K562 (cell line): ENCODE data around the gene C1QTNF12. TPM values are rescaled to one million over a fixed set of nuclear protein-coding genes. Genes with fewer than 3 reads are reported as not detected.

ENCODE experiments used
- ATAC-seq: fragments of 200-7000 bp; cut with Tn5 transposase; 3 replicates; pipeline ENCODE4 v1.9.1; 2020; ENCODE audit warnings: moderate library complexity
- BruUV-seq: library from RNA; stranded (reverse); fragments of 400-500 nt; replicated peaks from 2 replicates; lab custom pipeline; 2021; lab: Mats Ljungman, UMichigan
- CTCF ChIA-PET: fragments of 300-600 bp; formaldehyde crosslinking; extraction: SDS; loops from one replicate; lab custom pipeline; 2021; ENCODE audit warnings: low intra/inter-chr PET ratio; lab: Yijun Ruan, JAX
- POLR2A ChIA-PET: fragments of 300-600, 350-650 bp; sonication (Branson Sonifier 250); formaldehyde crosslinking; extraction: SDS; loops from one replicate; lab custom pipeline; 2021; ENCODE audit warnings: antibody characterized with exemption, inconsistent platforms; lab: Yijun Ruan, JAX
- DNase-seq, 4 experiments: peaks; one replicate each; pipeline versions ENCODE4 v3.0.0 to v3.0.0-alpha.2; 2011 to 2018; ENCODE audit warnings: low spot score in 3 of 4, mixed read lengths in 3 of 4; ENCODE audit errors: extremely low read depth in 1 of 4
- FAIRE-seq: peaks from 2 replicates; lab custom pipeline; 2011; peaks lifted over from hg19 to GRCh38; lab: Jason Lieb, UNC
- H2AFZ ChIP-seq: 2 replicates; pipeline ENCODE4 v1.6.0; 2011; ENCODE audit warnings: low read depth, low read length, control low read depth, inconsistent platforms
- H3K27ac ChIP-seq: fragments of 200-600 bp; 3 replicates; pipeline ENCODE4 v1.8.0; 2011; ENCODE audit warnings: low read depth, mild to moderate bottlenecking, control low read depth, inconsistent platforms, low read length, moderate library complexity, mixed read lengths; ENCODE audit errors: extremely low read depth
- H3K27me3 ChIP-seq, 2 experiments: fragments of 300-600 bp in 1 of 2; 2 replicates in 1 of 2; 3 replicates in 1 of 2; pipeline versions ENCODE4 v1.6.0 to v1.8.0; 2011; ENCODE audit warnings: inconsistent platforms in 2 of 2, low read length in 2 of 2, mild to moderate bottlenecking in 1 of 2, mixed read lengths in 1 of 2, moderate library complexity in 1 of 2; ENCODE audit not compliant: control insufficient read depth in 2 of 2, insufficient read depth in 2 of 2
- H3K36me3 ChIP-seq: fragments of 300-600 bp; 3 replicates; pipeline ENCODE4 v1.8.0; 2011; ENCODE audit warnings: mild to moderate bottlenecking, low read length, inconsistent platforms; ENCODE audit not compliant: control insufficient read depth, insufficient read depth
- H3K4me1 ChIP-seq, 2 experiments: fragments of 200-600 bp in 1 of 2; replicated peaks in 1 of 2; 2 replicates in 1 of 2; 3 replicates in 1 of 2; pipeline versions ENCODE4 v1.5.1 to v1.8.0; 2011; ENCODE audit warnings: inconsistent platforms in 2 of 2, low read length in 2 of 2, mild to moderate bottlenecking in 1 of 2, mixed read lengths in 1 of 2, moderate library complexity in 1 of 2; ENCODE audit not compliant: control insufficient read depth in 2 of 2, insufficient read depth in 2 of 2
- H3K4me2 ChIP-seq: 2 replicates; pipeline ENCODE4 v1.6.1; 2011; ENCODE audit warnings: low read length, control low read depth, inconsistent platforms, mixed read lengths; ENCODE audit not compliant: insufficient read depth
- H3K4me3 ChIP-seq: fragments of 200-600 bp; sonication (generic), shearing (Covaris generic); 2 replicates; pipeline ENCODE4 v1.5.1; 2016; ENCODE audit warnings: control low read depth, inconsistent platforms
- H3K79me2 ChIP-seq: fragments of 200-600 bp; 3 replicates; pipeline ENCODE4 v1.8.0; 2011; ENCODE audit warnings: low read length, inconsistent platforms; ENCODE audit not compliant: control insufficient read depth, insufficient read depth
- H3K9ac ChIP-seq, 2 experiments: 2 replicates each; pipeline versions ENCODE4 v1.6.0 to v1.6.1; 2011; ENCODE audit warnings: low read depth in 2 of 2, low read length in 2 of 2, control low read depth in 1 of 2, inconsistent platforms in 1 of 2, mild to moderate bottlenecking in 1 of 2, mixed read lengths in 1 of 2; ENCODE audit not compliant: insufficient read depth in 1 of 2
- H3K9me1 ChIP-seq: one replicate; pipeline ENCODE4 v1.6.0; 2011; ENCODE audit warnings: inconsistent platforms, mild to moderate bottlenecking, low read length, moderate library complexity; ENCODE audit not compliant: control insufficient read depth, insufficient read depth
- H3K9me3 ChIP-seq: replicated peaks from 2 replicates; pipeline ENCODE4 v1.5.1; 2011; ENCODE audit warnings: low read depth, low read length, inconsistent platforms; ENCODE audit not compliant: control insufficient read depth, insufficient read depth
- H4K20me1 ChIP-seq: replicated peaks from 2 replicates; pipeline ENCODE4 v1.6.1; 2011; ENCODE audit warnings: low read length, inconsistent platforms, mixed read lengths; ENCODE audit not compliant: control insufficient read depth, insufficient read depth
- BRD4 ChIP-seq: fragments of 200-600 bp; sonication (generic); IDR thresholded peaks from 2 replicates; pipeline ENCODE4 v1.6.1; 2017; ENCODE audit warnings: inconsistent platforms
- HLTF ChIP-seq: fragments of 450-650 bp; IDR thresholded peaks from 2 replicates; pipeline ENCODE4 v1.6.1; 2016
- KDM5B ChIP-seq: fragments of 200-600 bp; sonication (generic); IDR thresholded peaks from 2 replicates; pipeline ENCODE4 v1.6.1; 2012; ENCODE audit warnings: low read depth, mild to moderate bottlenecking, moderate library complexity, low read length, control low read depth, inconsistent platforms; ENCODE audit not compliant: insufficient replicate concordance
- NBN ChIP-seq: fragments of 450-650 bp; IDR thresholded peaks from 2 replicates; pipeline ENCODE4 v1.6.1; 2016; ENCODE audit warnings: low read depth, mild to moderate bottlenecking
- NCOA4 ChIP-seq: fragments of 450-650 bp; IDR thresholded peaks from 2 replicates; pipeline ENCODE4 v1.6.1; 2018; ENCODE audit warnings: mild to moderate bottlenecking; ENCODE audit not compliant: partially characterized antibody
- POLR2B ChIP-seq: fragments of 450-650 bp; IDR thresholded peaks from 2 replicates; pipeline ENCODE4 v1.6.1; 2018; ENCODE audit warnings: low read depth; ENCODE audit not compliant: partially characterized antibody
- POLR3G ChIP-seq: IDR thresholded peaks from 2 replicates; pipeline ENCODE4 v1.6.1; 2011; ENCODE audit not compliant: insufficient read length, insufficient replicate concordance; ENCODE audit errors: extremely low read depth
- SETDB1 ChIP-seq: IDR thresholded peaks from one replicate; pipeline ENCODE4 v1.6.1; 2012; ENCODE audit warnings: low read length, control low read depth, inconsistent platforms
- TCF7 ChIP-seq: sonication (generic); IDR thresholded peaks from 2 replicates; pipeline ENCODE4 v1.6.1; 2016; ENCODE audit warnings: antibody characterized with exemption, borderline replicate concordance
- TFE3 ChIP-seq: fragments of 450-650 bp; formaldehyde crosslinking; IDR thresholded peaks from 2 replicates; pipeline ENCODE4 v1.4.0; 2020; ENCODE audit warnings: mild to moderate bottlenecking, mixed read lengths
- VEZF1 ChIP-seq: fragments of 200-800 bp; sonication (Bioruptor generic); IDR thresholded peaks from 2 replicates; pipeline ENCODE4 v1.6.1; 2017; ENCODE audit warnings: missing genetic modification characterization, missing compliant biosample characterization
- ZBTB17 ChIP-seq: fragments of 450-650 bp; formaldehyde crosslinking; IDR thresholded peaks from 2 replicates; pipeline ENCODE4 v1.4.0; 2020; ENCODE audit warnings: mild to moderate bottlenecking
- ZC3H11A ChIP-seq: IDR thresholded peaks from 2 replicates; pipeline ENCODE4 v1.6.1; 2012; ENCODE audit warnings: low read depth, low read length, improper control_type of control experiment
- ZNF511 ChIP-seq: sonication (generic); formaldehyde crosslinking; IDR thresholded peaks from 2 replicates; pipeline ENCODE4 v1.8.0; 2022; ENCODE audit warnings: mild to moderate bottlenecking, missing genetic modification reagents
- ZNF583 ChIP-seq: fragments of 250-450 bp; sonication (Bioruptor Pico); IDR thresholded peaks from 2 replicates; pipeline ENCODE4 v1.4.0; 2020
- WGBS: fragments of 100-300 bp; shearing (Covaris generic); methylation state at CpG from one replicate; pipeline ENCODE4 v1.1.6; 2016; ENCODE audit warnings: low coverage, mixed read lengths; ENCODE audit not compliant: insufficient coverage; ENCODE audit errors: missing lambda C conversion rate; 5-methylcytosine and 5-hydroxymethylcytosine counted together
- in situ Hi-C: fragments of 300-500 bp; cut with MboI; formaldehyde crosslinking; loops from 4 replicates; pipeline ENCODE4 v1.15.0; 2018; ENCODE audit warnings: inconsistent platforms, mixed read lengths
- intact Hi-C: fragments of 100-400 bp; cut with micrococcal nuclease; formaldehyde crosslinking; loops from 2 replicates; pipeline ENCODE4 v1.14.2; 2022
- polyA plus RNA-seq, 8 experiments: library from polyadenylated mRNA; depleted of rRNA in 4 of 8; stranded (reverse) in 5 of 8; unstranded in 3 of 8; fragments of >200 nt; fragmentation: Nextera tagmentation in 2 of 8; fragmentation: Illumina TruSeq in 1 of 8; extraction: Ambion mirVana in 2 of 8; extraction: Trizol in 1 of 8; gene quantifications; 2 replicates each; pipeline versions ENCODE4 v1.2.1 to v1.2.3, GENCODE V29; 2011 to 2014; ENCODE audit warnings: inconsistent platforms in 1 of 8, missing spikeins in 1 of 8
- total RNA-seq, 7 experiments: library from RNA; depleted of rRNA in 6 of 7; stranded (reverse); fragments of >200 nt in 6 of 7; fragmentation: Illumina TruSeq in 2 of 7; extraction: Trizol in 2 of 7; gene quantifications; 2 replicates each; pipeline versions ENCODE4 v1.2.1 to v1.2.3, GENCODE V29; 2011 to 2021; ENCODE audit warnings: low replicate concordance in 1 of 7

C1QTNF12 gene
- total and polyA plus RNA-seq, 9 of the 15 experiments (the other 6 are each of a cell fraction or from before 2014, with no cell fraction given), result 0.11 to 4.3 (median 0.93) TPM; not detected in 3

- peak; percentile 4 for TF ChIP-seq POLR2B
- no peak for TF ChIP-seq ZBTB17
- 0 out of 2 replicates have a peak, but pooled peaks have one; percentile 9 for TF ChIP-seq HLTF
- no peak for TF ChIP-seq TCF7
- TF ChIP-seq KDM5B, result peak; percentile 33
- no peak for TF ChIP-seq TFE3
- TF ChIP-seq ZC3H11A, result no peak
Measured at GRCh38 chr1:1274299-1274930, 27.9 kb upstream of the C1QTNF12 start (continued).

- FAIRE-seq (no peak), DNase-seq (peak; percentile 97 to 99 (median 98)), ATAC-seq (peak; percentile 90)
- Histone ChIP-seq H3K4me1 (peaks cover 16 to 54% of the 10 kb centered on the region in 2 experiments; a peak in 4 of 5 replicates), H3K9me1 (peaks cover 7% of the 10 kb centered on the region), H3K36me3 (peaks cover 33% of the 10 kb centered on the region), H4K20me1 (peaks cover 23% of the 10 kb centered on the region), H2AFZ (peak within 1 kb of the TSS; percentile 86), H3K4me3 (peak within 1 kb of the TSS; percentile 97), H3K9ac (peak within 1 kb of the TSS; percentile 96 to 100), H3K27me3 (no peaks in the 10 kb centered on the region), H3K9me3 (no peaks in the 10 kb centered on the region), H3K4me2 (peak within 1 kb of the TSS; percentile 94), H3K27ac (peak within 1 kb of the TSS; percentile 89), H3K79me2 (peaks cover 52% of the 10 kb centered on the region)
- POLR2A ChIA-PET, result interaction anchor here (0.5 to 1.0 kb wide), 7 partner anchors 8 to 855 kb away, joined by 3 to 4 read pairs (median 3); no protein-coding TSS in a partner anchor
- in situ Hi-C loops (no loop called here), intact Hi-C loops (no loop called here)
- no TSS peak for BruUV-seq
- CTCF ChIA-PET, result no interaction called here
- WGBS, result 0% methylated on average over 36 of the region's 105 CpGs
- TF ChIP-seq BRD4 (no peak), POLR3G (no peak), ZNF583 (CRISPR knock-in tag) (peak; percentile 18; the same call in 1 of the 2 replicates), ZNF511 (CRISPR knock-in tag) (0 out of 2 replicates have a peak, but pooled peaks have one; percentile 27), SETDB1 (no peak), NBN (no peak), VEZF1 (CRISPR knock-in tag) (peak; percentile 96), NCOA4 (no peak)
Measured at GRCh38 chr1:1273512-1274298, 27.2 kb upstream of the C1QTNF12 start, which contains the start of gene UBE2J2. Gene UBE2J2 (minus strand): TSS chr1:1273854. CDS start chr1:1267992, 5,862 bp downstream.
